CD4-positive, alpha-beta T cell treated with Interleukin-15 for 4 hours (primary cell): ENCODE measurements around the gene SERPINA10.
"Not testable (repeated sequence)": the region's sequence is repeated elsewhere in the genome, so short reads cannot be mapped to it uniquely, and the experiment has no call there.

Experiments
- DNase-seq: peaks from one replicate; pipeline ENCODE4 v3.0.0-alpha.2; 2020; ENCODE audit warnings: low spot score

Gene SERPINA10

GRCh38 chr14:94284221-94284620 is 8.8 kb downstream of the SERPINA10 start:
- DNase-seq: no peak

DNA sequence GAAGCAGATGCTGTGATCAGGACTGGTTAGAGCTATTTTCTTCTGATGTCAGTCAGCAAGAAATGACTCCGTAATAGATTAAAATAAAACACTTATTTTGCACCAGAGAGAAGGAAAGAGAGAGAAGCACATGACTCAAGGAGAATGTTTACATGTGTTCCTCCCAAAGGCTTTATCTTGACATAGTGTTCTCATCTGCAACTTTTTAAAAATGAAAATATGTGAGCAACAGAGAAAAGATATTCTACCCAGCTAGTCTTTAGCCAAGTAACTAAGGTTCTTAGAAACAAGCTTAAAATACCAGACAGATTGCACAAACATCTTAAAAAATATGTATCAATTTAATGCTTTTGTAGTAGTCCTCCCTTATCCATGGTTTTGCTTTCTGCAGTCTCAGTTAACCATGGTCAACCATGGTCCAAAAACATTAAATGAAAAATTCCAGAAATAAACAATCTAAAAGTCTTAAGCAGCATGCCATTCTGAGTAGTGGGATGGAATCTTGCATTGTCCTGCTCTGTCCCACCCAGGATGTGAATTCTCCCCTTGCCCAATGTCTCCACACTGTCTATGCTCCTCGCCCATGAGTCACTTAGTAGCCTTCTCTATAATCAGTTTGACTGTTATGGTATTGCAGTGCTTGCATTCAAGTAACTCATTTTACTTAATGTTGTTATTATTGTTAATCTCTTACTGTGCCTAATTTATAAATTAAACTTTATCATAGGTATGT is 9.9 kb downstream of the SERPINA10 start:
- DNase-seq: no peak

GRCh38 chr14:94278731-94279130 is 14.3 kb downstream of the SERPINA10 start:
- no peak for DNase-seq

DNA sequence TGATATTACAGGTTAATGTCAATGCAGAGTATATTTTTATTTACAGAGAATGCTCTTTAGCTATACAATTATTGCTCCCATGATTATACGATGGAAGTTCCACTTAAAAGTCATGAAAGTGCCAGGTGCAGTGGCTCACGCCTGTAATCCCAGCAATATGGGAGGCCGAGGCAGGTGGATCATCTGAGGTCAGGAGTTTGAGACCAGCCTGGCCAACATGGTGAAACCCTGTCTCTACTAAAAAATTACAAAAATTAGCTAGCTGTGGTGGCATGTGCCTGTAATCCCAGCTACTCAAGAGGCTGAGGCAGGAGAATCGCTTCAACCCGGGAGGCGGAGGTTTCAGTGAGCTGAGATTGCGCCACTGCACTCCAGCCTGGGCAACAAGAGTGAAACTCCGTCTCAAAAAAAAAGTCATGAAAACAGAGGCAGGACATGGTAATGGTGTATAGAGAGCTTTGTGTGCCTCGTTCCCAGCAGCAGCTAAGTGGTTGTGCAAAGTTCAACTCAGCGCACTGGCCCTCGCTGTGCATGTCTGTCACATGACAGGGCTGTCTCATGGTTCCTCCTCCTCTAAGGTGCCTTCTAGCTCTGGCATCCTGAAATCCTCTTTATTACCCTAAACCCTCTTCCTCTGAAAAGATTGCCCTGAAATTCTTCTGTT is 16.0 kb downstream of the SERPINA10 start:
- not testable (repeated sequence) for DNase-seq

DNA sequence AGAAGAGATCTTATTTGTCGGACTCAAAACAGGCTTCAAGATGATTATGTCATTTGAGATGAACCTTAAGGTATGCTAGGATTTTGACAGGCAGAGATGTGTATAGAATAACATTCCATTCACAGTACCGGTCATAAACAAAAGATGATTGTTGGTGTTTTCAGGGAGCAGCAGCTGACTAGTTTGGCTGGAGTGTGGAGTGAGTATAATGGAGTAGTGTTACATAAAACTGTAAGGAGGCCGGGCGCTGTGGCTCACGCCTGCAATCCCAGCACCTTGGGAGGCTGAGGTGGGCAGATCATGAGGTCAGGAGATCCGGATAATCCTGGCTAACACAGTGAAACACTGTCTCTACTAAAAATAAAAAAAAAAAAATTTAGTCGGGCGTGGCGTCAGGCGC is 23.9 kb downstream of the SERPINA10 start:
- DNase-seq: no peak

- DNase-seq: not testable (repeated sequence)
Measured at GRCh38 chr14:94268582-94268981, 24.5 kb downstream of the SERPINA10 start.

GRCh38 chr14:94267352-94267751 is 25.7 kb downstream of the SERPINA10 start:
- no peak for DNase-seq

GRCh38 chr14:94264195-94264594 is 28.9 kb downstream of the SERPINA10 start:
- DNase-seq: not testable (repeated sequence)

DNA sequence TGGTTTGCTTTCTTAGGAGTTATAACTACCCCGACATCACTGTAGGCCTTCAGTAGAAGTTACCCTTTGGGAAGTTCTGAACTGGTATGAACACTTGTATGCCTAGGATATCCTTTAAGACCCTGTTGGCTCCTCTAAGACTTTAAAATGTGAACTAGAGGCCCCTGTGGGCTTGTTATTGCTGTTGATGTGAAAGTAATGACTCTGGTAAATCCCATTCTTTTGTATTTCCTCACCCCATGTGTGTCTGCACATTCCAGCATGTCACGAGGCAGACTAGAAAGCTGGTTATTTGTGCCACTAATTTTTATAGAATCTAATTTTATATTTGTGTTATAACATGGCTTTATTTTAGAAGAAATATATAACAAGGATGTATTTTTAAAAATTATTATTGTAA is 48.9 kb downstream of the SERPINA10 start:
- DNase-seq: no peak

DNA sequence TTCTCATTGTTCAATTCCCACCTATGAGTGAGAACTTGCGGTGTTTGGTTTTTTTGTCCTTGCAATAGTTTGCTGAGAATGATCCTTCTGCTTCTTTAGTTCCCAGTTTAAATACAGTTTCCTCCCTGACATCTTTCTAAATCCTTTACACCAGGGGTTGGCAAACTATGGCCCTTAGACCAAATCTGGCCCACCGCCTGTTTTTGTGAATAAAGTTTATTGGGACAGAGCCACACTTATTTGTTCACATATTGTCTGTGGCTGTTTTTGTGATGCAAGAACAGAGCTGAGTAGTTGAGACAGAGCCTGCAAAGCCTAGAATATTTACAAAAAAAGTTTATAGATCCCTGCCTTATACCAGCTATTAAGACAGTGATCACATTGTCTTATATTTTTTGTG is 53.7 kb downstream of the SERPINA10 start:
- DNase-seq: no peak

GRCh38 chr14:94237983-94238382 is 55.1 kb downstream of the SERPINA10 start:
- no peak for DNase-seq

DNA sequence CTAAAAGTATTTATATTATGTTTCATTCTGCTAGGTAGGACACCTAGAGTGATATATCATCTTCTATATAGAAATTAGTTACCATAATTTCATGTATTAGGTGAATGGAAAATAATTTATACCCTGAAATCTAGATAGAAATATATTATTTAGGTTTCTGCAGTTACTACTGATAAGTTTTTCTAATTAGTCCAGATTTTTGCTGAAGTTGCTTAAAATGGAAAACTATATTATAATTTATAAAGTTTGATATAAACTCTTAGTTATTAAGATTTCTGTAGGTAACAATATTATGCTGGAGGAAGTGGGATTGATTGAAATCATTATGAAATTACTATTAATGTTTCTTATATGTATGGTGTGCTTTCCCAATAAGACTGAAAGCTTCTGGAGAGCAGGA is 56.0 kb downstream of the SERPINA10 start:
- DNase-seq: no peak
